SU-DHL-6 (cell line): ENCODE measurements around the gene TH.

Source experiments
- CTCF ChIP-seq: fragments of 200-600 bp; sonication (generic); IDR thresholded peaks from one replicate; pipeline ENCODE4 v1.5.1; 2017; ENCODE audit warnings: antibody characterized with exemption, mild to moderate bottlenecking, low read length, moderate library complexity; ENCODE audit not compliant: insufficient read depth, poor library complexity, severe bottlenecking
- EZH2phosphoT487 ChIP-seq: fragments of 200-600 bp; sonication (generic), shearing (Covaris generic); conservative IDR thresholded peaks from 2 replicates; pipeline ENCODE4 v1.6.1; 2018; ENCODE audit warnings: mild to moderate bottlenecking, antibody characterized with exemption, low read length, moderate library complexity, mixed read lengths

- no peak for TF ChIP-seq CTCF
- TF ChIP-seq EZH2phosphoT487: no peak
Measured at GRCh38 chr11:2154889-2155288, 16.7 kb downstream of the TH start.
